Tibial nerve (tissue), 4 donors: ENCODE measurements around the gene KIDINS220. TPM values are rescaled to one million over a fixed set of nuclear protein-coding genes. Genes with fewer than 3 reads are reported as not detected.

Experiments used
- DNase-seq, 2 donors: peaks; one replicate each; pipeline ENCODE4 v3.0.0-alpha.2; 2019; ENCODE audit warnings: low spot score in 2 of 2
- H3K27ac ChIP-seq, 4 donors: fragments of 200-600 bp; sonication (generic) in 3 of 4; one replicate each; pipeline ENCODE4 v1.5.1; 2017 to 2019; ENCODE audit warnings: mild to moderate bottlenecking in 1 of 4
- H3K27me3 ChIP-seq, 2 donors: fragments of 200-600 bp; sonication (generic) in 1 of 2; one replicate each; pipeline versions ENCODE4 v1.5.1 to v1.6.0; 2017 to 2019
- H3K36me3 ChIP-seq, 3 donors: fragments of 200-600 bp; sonication (generic); one replicate each; pipeline ENCODE4 v1.5.1; 2018 to 2019
- H3K4me1 ChIP-seq, 4 donors: fragments of 200-600 bp; sonication (generic) in 3 of 4; one replicate each; pipeline ENCODE4 v1.5.1; 2017 to 2019
- H3K4me3 ChIP-seq, 4 donors: fragments of 200-600 bp; sonication (generic) in 3 of 4; one replicate each; pipeline ENCODE4 v1.5.1; 2017 to 2019; ENCODE audit warnings: mild to moderate bottlenecking in 1 of 4, moderate library complexity in 1 of 4
- H3K9me3 ChIP-seq, 4 donors: fragments of 200-600 bp; sonication (generic) in 3 of 4; one replicate each; pipeline ENCODE4 v1.5.1; 2017 to 2019
- EP300 ChIP-seq, 2 donors: sonication (generic); formaldehyde crosslinking; IDR thresholded peaks; one replicate each; pipeline ENCODE4 v1.6.1; 2017; ENCODE audit warnings: antibody characterized with exemption in 2 of 2, mild to moderate bottlenecking in 1 of 2
- POLR2A ChIP-seq, 2 donors: fragments of 450-650 bp; IDR thresholded peaks; one replicate each; pipeline ENCODE4 v1.6.1; 2017; ENCODE audit warnings: antibody characterized with exemption in 2 of 2, mild to moderate bottlenecking in 2 of 2, moderate library complexity in 2 of 2
- WGBS, 2 donors: methylation state at CpG; one replicate each; pipeline ENCODE4 v1.1.5; 2018; 5-methylcytosine and 5-hydroxymethylcytosine counted together
- total RNA-seq, 4 donors: library from RNA; depleted of rRNA; stranded (reverse); fragments of >200 nt; gene quantifications; one replicate each; pipeline ENCODE4 v1.1.0, GENCODE V29; 2016
- TF ChIP-seq, protein P1 (sequence below), 5 experiments: fragments of 200-600 bp in 3 of 5; fragments of 450-650 bp in 2 of 5; sonication (generic) in 3 of 5; IDR thresholded peaks; one replicate each; pipeline ENCODE4 v1.5.1; 2016 to 2019; ENCODE audit warnings: antibody characterized with exemption in 5 of 5, mild to moderate bottlenecking in 3 of 5, moderate library complexity in 2 of 5

KIDINS220 gene
- total RNA-seq, 4 donors from 2014 or later, result 80.1 to 131 (median 109) TPM

DNA sequence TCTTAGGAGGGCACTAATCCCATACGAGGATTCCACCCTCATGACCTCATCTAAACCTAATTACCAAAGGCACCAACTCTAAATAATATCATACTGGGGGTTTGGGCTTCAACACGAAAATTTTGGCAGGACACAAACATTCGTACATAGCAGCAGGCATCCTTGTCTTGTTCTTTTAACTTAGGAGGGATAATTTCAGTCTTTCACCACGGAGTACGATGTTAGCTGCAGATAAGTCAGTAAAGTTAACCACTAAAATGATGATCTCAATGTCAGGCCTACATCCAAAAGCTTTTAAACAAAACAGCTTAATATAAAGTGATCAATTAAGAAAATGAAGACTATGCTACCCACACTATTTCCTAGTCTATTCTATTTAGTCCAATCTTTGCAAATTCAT lies 80.7 kb downstream of the KIDINS220 start:
- peak overlapping the region in 1 of 4 donors; percentile 21 for H3K27ac ChIP-seq
- no peak overlapping the region for H3K4me3 ChIP-seq
- no peaks in the 10 kb centered on the region for H3K27me3 ChIP-seq
- TF ChIP-seq POLR2A (IDR thresholded peaks at IDR 0.05), result no peak
- TF ChIP-seq, protein P1, sequence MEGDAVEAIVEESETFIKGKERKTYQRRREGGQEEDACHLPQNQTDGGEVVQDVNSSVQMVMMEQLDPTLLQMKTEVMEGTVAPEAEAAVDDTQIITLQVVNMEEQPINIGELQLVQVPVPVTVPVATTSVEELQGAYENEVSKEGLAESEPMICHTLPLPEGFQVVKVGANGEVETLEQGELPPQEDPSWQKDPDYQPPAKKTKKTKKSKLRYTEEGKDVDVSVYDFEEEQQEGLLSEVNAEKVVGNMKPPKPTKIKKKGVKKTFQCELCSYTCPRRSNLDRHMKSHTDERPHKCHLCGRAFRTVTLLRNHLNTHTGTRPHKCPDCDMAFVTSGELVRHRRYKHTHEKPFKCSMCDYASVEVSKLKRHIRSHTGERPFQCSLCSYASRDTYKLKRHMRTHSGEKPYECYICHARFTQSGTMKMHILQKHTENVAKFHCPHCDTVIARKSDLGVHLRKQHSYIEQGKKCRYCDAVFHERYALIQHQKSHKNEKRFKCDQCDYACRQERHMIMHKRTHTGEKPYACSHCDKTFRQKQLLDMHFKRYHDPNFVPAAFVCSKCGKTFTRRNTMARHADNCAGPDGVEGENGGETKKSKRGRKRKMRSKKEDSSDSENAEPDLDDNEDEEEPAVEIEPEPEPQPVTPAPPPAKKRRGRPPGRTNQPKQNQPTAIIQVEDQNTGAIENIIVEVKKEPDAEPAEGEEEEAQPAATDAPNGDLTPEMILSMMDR (IDR thresholded peaks at IDR 0.05), result no peak
- TF ChIP-seq EP300 (IDR thresholded peaks at IDR 0.05), result no peak
- DNase-seq, result no peak
- WGBS, 2 donors, result 75 to 86% methylated on average over 5 of the region's 5 CpGs
- H3K4me1 ChIP-seq, result peaks cover 0 to 38% (median 7%) of the 10 kb centered on the region in 4 donors
- H3K36me3 ChIP-seq, result peaks cover 0 to 21% (median 0%) of the 10 kb centered on the region in 3 donors
- peaks cover 0 to 8% (median 0%) of the 10 kb centered on the region in 4 donors for H3K9me3 ChIP-seq

DNA sequence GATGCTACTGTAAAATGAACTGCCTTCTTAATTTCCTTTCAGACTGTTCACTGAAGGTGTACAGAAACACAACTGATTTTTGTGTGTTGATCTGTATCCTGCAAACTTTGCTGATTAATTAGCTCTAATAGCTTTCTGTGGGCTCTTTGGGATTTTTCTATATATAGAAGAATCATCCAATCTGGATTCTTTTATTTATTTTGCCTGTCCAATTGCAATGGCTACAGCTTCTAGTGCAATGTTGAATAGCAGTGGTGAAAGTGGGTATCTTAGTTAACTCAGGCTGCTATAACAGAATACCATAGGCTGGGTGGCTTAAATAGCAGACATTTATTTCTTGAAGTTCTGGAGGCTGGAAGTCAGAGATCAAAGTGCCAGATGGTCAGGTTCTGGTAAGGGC lies 81.2 kb downstream of the KIDINS220 start:
- H3K4me1 ChIP-seq, result peaks cover 0 to 35% (median 7%) of the 10 kb centered on the region in 4 donors
- peaks cover 0 to 21% (median 0%) of the 10 kb centered on the region in 3 donors for H3K36me3 ChIP-seq
- peak overlapping the region in 1 of 4 donors; percentile 21 for H3K27ac ChIP-seq
- DNase-seq, result no peak
- no peaks in the 10 kb centered on the region for H3K27me3 ChIP-seq
- no peak for TF ChIP-seq EP300 (IDR thresholded peaks at IDR 0.05)
- TF ChIP-seq, protein P1 (IDR thresholded peaks at IDR 0.05), result no peak
- no peak for TF ChIP-seq POLR2A (IDR thresholded peaks at IDR 0.05)
- peaks cover 0 to 8% (median 0%) of the 10 kb centered on the region in 4 donors for H3K9me3 ChIP-seq
- H3K4me3 ChIP-seq, result no peak overlapping the region

DNA sequence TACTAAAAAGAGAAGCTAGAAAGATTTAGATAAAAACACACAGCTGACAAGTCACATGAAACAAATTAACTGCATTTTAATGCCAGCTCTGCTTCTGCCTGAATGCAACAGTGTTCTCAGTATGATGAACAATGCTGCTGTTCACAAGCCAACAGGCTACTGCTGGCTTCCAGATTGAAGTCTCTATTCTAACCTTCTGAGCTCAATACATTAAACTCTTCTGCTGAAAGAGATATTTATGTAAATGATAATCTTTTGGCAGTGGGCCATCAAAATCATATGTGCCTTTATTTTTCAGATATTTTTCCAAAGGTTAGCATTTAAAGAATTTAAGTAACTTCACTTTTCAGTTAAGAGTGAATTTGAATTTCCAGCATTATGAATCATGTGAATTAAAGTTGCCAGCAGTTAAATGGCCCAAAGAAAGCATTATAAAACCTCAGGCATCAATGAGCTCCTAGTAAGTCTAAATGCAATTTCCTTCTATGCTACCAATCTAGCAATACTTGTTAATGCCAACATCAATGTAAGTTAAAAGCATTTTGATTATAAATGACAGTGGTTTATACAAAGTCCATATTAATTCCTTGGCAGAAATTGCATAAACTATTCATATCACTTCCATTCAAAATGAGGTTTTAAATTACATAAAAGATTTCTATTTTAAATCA lies 83.2 kb downstream of the KIDINS220 start:
- TF ChIP-seq EP300 (IDR thresholded peaks at IDR 0.05) (peak in 1 of 2 donors; percentile 50), POLR2A (IDR thresholded peaks at IDR 0.05) (no peak)
- TF ChIP-seq, protein P1 (IDR thresholded peaks at IDR 0.05), result no peak
- peaks cover 0 to 28% (median 7%) of the 10 kb centered on the region in 4 donors for H3K4me1 ChIP-seq
- H3K36me3 ChIP-seq, result peaks cover 0 to 32% (median 0%) of the 10 kb centered on the region in 3 donors
- peak overlapping the region; percentile 2 to 77 (median 60) for H3K27ac ChIP-seq
- no peak overlapping the region for H3K4me3 ChIP-seq
- peaks cover 0 to 8% (median 0%) of the 10 kb centered on the region in 4 donors for H3K9me3 ChIP-seq
- no peak for DNase-seq
- no peaks in the 10 kb centered on the region for H3K27me3 ChIP-seq

DNA sequence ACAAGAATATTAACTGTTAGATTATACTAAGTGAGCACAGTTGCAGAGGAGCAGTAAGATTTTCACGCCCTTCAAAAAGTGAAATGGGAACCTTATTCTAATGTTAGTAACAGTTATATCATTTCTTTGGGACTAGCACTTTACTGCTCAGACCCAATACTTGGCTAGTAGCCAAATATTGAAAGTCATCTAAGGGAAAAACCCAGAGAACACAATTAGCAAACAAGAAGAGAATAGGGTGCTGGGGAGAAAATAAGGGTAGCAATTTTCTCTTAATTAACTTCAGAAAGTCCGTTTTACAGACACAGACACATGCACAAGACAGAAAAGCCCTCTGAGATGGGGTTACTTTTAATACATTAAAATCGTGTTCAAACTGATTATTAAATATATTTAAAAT lies 83.8 kb downstream of the KIDINS220 start:
- TF ChIP-seq POLR2A (IDR thresholded peaks at IDR 0.05) (no peak), EP300 (IDR thresholded peaks at IDR 0.05) (no peak)
- TF ChIP-seq, protein P1 (IDR thresholded peaks at IDR 0.05), result no peak

DNA sequence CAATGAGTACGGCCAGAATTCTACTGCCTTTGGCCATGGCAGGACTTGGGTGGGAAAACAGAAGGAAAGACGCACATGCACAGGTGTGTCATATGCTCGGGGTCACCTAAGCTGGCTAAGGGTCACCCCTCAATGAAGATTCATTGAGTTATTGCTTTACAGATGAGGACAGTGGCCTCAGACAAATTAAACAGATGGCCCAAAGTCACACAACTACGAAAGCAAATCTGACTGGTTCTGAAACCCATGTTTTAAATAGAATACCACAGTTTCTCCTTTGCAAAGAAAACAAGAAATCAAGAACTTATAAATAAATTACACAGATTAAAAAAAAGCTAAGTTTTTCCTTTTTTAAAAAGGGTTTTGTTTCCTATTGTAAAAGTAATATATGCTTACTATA lies 85.0 kb downstream of the KIDINS220 start:
- no peak for DNase-seq
- Histone ChIP-seq H3K4me3 (no peak overlapping the region), H3K27me3 (no peaks in the 10 kb centered on the region), H3K27ac (no peak overlapping the region), H3K9me3 (peaks cover 0 to 8% (median 0%) of the 10 kb centered on the region in 4 donors), H3K4me1 (peaks cover 0 to 28% (median 7%) of the 10 kb centered on the region in 4 donors), H3K36me3 (peaks cover 0 to 31% (median 0%) of the 10 kb centered on the region in 3 donors)
- TF ChIP-seq, protein P1 (IDR thresholded peaks at IDR 0.05), result no peak
- no peak for TF ChIP-seq POLR2A (IDR thresholded peaks at IDR 0.05)
- TF ChIP-seq EP300 (IDR thresholded peaks at IDR 0.05), result no peak
- WGBS, 2 donors, result 97% methylated on average over 4 of the region's 4 CpGs

More for the DNA sequence above, 83.8 kb downstream of the KIDINS220 start:
- WGBS, 2 donors, result 48 to 52% methylated on average over 3 of the region's 3 CpGs
- Histone ChIP-seq H3K9me3 (peaks cover 0 to 8% (median 0%) of the 10 kb centered on the region in 4 donors), H3K27ac (peak overlapping the region in 3 of 4 donors; percentile 46 to 77 (median 74)), H3K36me3 (peaks cover 0 to 28% (median 0%) of the 10 kb centered on the region in 3 donors), H3K4me1 (peaks cover 0 to 28% (median 7%) of the 10 kb centered on the region in 4 donors), H3K27me3 (no peaks in the 10 kb centered on the region), H3K4me3 (no peak overlapping the region)
- no peak for DNase-seq
